Astrocyte of the cerebellum (primary cell): ENCODE results near the gene ITPR3.

ENCODE experiments used
- DNase-seq: peaks from one replicate; pipeline ENCODE4 v3.0.0-alpha.2; 2011; ENCODE audit warnings: low read depth
- H3K4me3 ChIP-seq: 2 replicates; pipeline ENCODE4 v1.5.1; 2011; ENCODE audit warnings: mild to moderate bottlenecking, low read depth, low read length, moderate library complexity
- in situ Hi-C: cut with HindIII; loops from 2 replicates; pipeline ENCODE4 v1.10.0; 2017; ENCODE audit warnings: low sequenced_read_pairs
- TF ChIP-seq, protein P1 (sequence below): IDR thresholded peaks from 2 replicates; pipeline ENCODE4 v1.5.1; 2012; ENCODE audit warnings: low read length, low read depth, moderate library complexity, mild to moderate bottlenecking; ENCODE audit errors: missing control alignments

ITPR3 gene

DNA sequence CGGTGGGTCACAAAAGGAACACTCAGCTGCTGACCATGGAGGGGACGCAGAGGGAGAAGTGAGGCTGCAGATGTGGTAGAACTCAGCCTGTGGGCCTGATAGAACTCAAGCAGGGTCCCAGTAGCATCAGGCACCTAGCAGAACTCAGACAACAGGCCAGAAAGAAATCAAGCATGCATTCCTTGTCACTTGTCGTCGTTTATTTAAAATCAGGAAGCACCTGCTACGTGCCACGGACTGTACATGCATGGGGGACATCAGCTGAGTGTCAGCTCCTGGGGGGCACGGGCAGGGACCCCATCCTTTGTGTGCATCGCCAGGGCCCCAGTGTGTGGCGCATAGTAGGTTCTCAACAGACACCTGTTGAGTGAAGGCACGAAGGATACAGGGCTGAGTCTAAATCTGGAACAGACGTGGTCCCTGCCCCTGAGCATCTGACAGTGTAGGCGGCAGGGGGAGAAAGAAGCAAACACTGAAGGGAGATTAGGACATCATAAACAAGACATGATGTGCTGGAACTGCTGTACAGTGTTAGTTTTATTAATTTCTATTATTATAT lies 57.9 kb downstream of the ITPR3 start:
- no peak for DNase-seq
- in situ Hi-C loops = no loop called here
- H3K4me3 ChIP-seq = no peak overlapping the region
- TF ChIP-seq, protein P1, sequence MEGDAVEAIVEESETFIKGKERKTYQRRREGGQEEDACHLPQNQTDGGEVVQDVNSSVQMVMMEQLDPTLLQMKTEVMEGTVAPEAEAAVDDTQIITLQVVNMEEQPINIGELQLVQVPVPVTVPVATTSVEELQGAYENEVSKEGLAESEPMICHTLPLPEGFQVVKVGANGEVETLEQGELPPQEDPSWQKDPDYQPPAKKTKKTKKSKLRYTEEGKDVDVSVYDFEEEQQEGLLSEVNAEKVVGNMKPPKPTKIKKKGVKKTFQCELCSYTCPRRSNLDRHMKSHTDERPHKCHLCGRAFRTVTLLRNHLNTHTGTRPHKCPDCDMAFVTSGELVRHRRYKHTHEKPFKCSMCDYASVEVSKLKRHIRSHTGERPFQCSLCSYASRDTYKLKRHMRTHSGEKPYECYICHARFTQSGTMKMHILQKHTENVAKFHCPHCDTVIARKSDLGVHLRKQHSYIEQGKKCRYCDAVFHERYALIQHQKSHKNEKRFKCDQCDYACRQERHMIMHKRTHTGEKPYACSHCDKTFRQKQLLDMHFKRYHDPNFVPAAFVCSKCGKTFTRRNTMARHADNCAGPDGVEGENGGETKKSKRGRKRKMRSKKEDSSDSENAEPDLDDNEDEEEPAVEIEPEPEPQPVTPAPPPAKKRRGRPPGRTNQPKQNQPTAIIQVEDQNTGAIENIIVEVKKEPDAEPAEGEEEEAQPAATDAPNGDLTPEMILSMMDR = no peak

DNA sequence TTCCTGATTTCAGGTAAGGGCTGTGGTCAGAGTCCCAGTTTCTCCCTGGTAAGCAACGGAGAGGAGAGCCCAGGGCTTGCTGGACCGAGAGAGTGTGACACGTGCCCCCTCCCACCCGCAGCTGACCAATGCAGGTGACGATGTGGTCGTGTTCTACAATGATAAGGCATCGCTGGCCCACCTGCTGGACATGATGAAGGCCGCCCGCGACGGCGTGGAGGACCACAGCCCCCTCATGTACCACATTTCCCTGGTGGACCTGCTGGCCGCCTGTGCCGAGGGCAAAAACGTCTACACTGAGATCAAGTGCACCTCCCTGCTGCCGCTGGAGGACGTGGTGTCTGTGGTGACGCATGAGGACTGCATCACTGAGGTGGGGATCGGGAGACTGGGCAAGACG lies 58.6 kb downstream of the ITPR3 start:
- H3K4me3 ChIP-seq = no peak overlapping the region
- TF ChIP-seq, protein P1 = no peak
- in situ Hi-C loops = no loop called here
- no peak for DNase-seq

- DNase-seq = no peak
- H3K4me3 ChIP-seq = no peak overlapping the region
- TF ChIP-seq, protein P1 = no peak
- in situ Hi-C loops = no loop called here
Measured at GRCh38 chr6:33682341-33682740, 61.2 kb downstream of the ITPR3 start.

DNA sequence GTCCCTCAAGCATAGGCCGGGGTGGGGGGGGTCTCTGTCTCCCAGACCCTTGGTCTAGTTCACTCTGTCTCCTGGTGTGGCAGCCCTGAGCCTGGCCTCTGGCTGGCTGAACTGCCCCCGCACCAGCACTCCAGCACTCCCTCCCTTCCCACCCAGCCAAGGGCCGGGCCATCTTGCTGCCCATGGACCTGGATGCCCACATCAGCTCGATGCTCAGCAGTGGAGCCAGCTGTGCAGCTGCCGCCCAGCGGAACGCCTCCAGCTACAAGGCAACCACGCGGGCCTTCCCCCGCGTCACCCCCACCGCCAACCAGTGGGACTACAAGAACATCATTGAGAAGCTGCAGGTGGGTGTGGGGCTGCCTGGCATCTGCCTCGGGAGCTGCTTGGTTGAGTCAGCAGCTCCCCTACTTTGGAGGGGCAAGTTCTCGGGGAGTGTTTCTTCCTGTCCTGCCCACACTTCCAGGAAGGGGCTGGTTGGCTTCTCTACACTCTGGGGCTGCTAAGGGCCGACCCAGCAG lies 62.0 kb downstream of the ITPR3 start:
- in situ Hi-C loops = no loop called here
- DNase-seq = no peak
- TF ChIP-seq, protein P1 = no peak
- no peak overlapping the region for H3K4me3 ChIP-seq

DNA sequence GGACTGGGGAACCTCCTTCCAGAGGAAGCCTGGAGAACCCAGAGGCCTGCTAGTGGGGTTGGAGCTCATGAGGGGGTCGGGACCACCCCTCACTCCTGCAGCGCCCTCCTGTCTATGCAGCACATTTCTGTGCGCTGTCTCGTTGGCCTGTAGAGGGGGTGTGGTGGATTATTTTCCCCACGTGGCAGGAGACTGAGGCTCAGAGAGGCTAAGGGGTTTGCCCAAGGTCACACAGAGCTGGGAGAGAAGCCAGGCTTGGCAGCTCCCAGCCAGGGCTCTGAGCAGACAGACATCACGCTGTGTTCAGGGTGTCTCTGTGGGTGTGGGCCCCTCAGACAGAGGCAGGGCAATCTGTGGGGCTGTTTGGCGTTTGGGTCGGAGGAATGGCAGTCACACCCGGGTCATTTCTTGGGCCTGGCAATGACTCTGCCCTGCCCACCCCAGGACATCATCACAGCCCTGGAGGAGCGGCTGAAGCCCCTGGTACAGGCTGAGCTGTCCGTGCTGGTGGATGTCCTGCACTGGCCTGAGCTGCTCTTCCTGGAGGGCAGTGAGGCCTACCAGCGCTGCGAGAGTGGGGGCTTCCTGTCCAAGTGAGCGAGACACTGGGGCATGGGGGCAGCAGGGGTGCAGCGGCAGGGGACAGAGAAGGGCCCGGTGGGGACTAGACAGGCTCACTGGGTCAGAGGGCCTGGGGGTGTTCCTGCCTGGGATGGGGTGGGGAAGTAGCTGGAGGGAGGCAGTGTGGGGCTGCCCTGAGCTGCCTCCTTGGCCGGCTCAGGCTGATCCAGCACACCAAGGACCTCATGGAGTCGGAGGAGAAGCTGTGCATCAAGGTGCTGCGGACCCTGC lies 62.7 kb downstream of the ITPR3 start:
- TF ChIP-seq, protein P1 = no peak
- H3K4me3 ChIP-seq = no peak overlapping the region
- in situ Hi-C loops = no loop called here
- DNase-seq = no peak

GRCh38 chr6:33684428-33684896 lies 63.3 kb downstream of the ITPR3 start:
- DNase-seq = no peak
- TF ChIP-seq, protein P1 = no peak
- no peak overlapping the region for H3K4me3 ChIP-seq
- in situ Hi-C loops = no loop called here
